Endodermal cell (in vitro differentiated cells): ENCODE data around the gene SELENOO. TPM values are rescaled to one million over a fixed set of nuclear protein-coding genes. Genes with fewer than 3 reads are reported as not detected.

Experiments
- DNase-seq: peaks from one replicate; pipeline ENCODE4 v3.0.0-alpha.2; 2017
- H3K27ac ChIP-seq: 2 replicates; pipeline ENCODE4 v1.5.1; 2013; ENCODE audit warnings: mild to moderate bottlenecking, low read depth, low read length, moderate library complexity
- H3K27me3 ChIP-seq: 2 replicates; pipeline ENCODE4 v1.6.1; 2013; ENCODE audit warnings: mild to moderate bottlenecking, low read length, moderate library complexity; ENCODE audit not compliant: insufficient read depth, control insufficient read depth, poor library complexity, severe bottlenecking
- H3K36me3 ChIP-seq: 2 replicates; pipeline ENCODE4 v1.7.0; 2013; ENCODE audit warnings: mild to moderate bottlenecking, low read length, moderate library complexity; ENCODE audit not compliant: control insufficient read depth, insufficient read depth
- H3K4me1 ChIP-seq: one replicate; pipeline ENCODE4 v1.7.0; 2013; ENCODE audit warnings: low read length; ENCODE audit not compliant: control insufficient read depth, insufficient read depth
- H3K4me3 ChIP-seq: 2 replicates; pipeline ENCODE4 v1.5.1; 2013; ENCODE audit warnings: mild to moderate bottlenecking, low read length, moderate library complexity
- H3K9ac ChIP-seq: 2 replicates; pipeline ENCODE4 v1.6.1; 2013; ENCODE audit warnings: mild to moderate bottlenecking, low read length, moderate library complexity; ENCODE audit not compliant: poor library complexity, severe bottlenecking; ENCODE audit errors: extremely low read depth
- H3K9me3 ChIP-seq: 2 replicates; pipeline ENCODE4 v1.6.1; 2013; ENCODE audit warnings: mild to moderate bottlenecking, low read length, moderate library complexity; ENCODE audit not compliant: control insufficient read depth
- H3K27ac Mint-ChIP-seq: 2 replicates; pipeline ENCODE4 v1.8.0; 2020; ENCODE audit warnings: mixed read lengths
- H3K27me3 Mint-ChIP-seq: 2 replicates; pipeline ENCODE4 v1.8.0; 2021; ENCODE audit warnings: mild to moderate bottlenecking, mixed read lengths; ENCODE audit not compliant: insufficient read depth
- H3K36me3 Mint-ChIP-seq: 2 replicates; pipeline ENCODE4 v1.8.0; 2020; ENCODE audit warnings: low read depth, mixed read lengths
- H3K4me1 Mint-ChIP-seq: 2 replicates; pipeline ENCODE4 v1.8.0; 2020; ENCODE audit warnings: mixed read lengths
- H3K4me3 Mint-ChIP-seq: 2 replicates; pipeline ENCODE4 v1.8.0; 2020; ENCODE audit warnings: mild to moderate bottlenecking, moderate library complexity, mixed read lengths
- H3K9me3 Mint-ChIP-seq: 2 replicates; pipeline ENCODE4 v1.8.0; 2020; ENCODE audit warnings: mild to moderate bottlenecking, mixed read lengths
- WGBS, 2 experiments: methylation state at CpG; one replicate each; pipeline versions ENCODE4 v1.1.5 to v1.1.7; 2013; ENCODE audit warnings: missing lambda C conversion rate in 2 of 2, mixed read lengths in 1 of 2; ENCODE audit not compliant: insufficient coverage in 1 of 2, insufficient read length in 1 of 2; 5-methylcytosine and 5-hydroxymethylcytosine counted together
- total RNA-seq, 2 donors: library from RNA; stranded (reverse); fragmentation: NEBNext Ultra II Directional in 1 of 2; extraction: Animal tissue kit (Norgen Biotek cat#: 25700) in 1 of 2; gene quantifications; 2 replicates in 1 of 2; 3 replicates in 1 of 2; pipeline ENCODE4 v1.2.1, GENCODE V29; 2021
- TF ChIP-seq, protein P1 (sequence below): fragments of 200-600 bp; sonication (generic); conservative IDR thresholded peaks from 2 replicates; pipeline ENCODE4 v1.5.0; 2021; ENCODE audit warnings: antibody characterized with exemption, mild to moderate bottlenecking

Gene SELENOO
- total RNA-seq, 2 donors from 2014 or later = 22.2 to 22.9 TPM

DNA sequence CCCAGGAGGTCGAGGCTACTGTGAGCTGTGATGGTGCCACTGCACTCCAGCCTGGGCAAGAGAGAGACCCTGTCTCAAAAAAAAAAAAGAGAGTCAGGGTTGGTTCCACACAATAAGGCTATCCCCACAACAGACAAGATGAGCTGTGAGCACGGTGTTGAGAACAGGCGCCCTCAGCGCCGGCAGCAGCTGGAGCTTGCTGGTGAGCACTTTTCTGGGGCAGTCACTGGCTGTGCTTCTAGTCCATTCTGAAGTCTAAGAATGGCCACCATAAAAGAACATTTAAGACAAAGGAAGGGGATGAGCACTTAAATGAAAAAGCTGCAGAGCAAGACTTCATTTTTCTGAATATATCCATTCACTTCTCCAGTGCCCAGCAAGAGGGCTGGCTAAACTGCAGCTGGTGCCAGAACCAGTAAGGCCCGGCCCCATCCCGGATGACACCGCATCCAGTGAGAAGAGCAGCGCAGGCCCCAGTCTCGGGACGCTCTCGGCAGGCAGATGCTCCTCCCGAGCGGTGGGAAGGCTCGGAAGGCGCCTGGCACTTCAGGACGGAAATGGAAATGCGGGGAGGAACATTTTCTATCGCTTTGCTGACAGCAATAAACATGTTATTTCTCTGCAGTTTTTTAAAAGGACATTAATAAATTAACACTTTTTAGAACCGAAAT, 31.8 kb downstream of the SELENOO start:
- H3K9ac ChIP-seq = no peak overlapping the region
- TF ChIP-seq, protein P1, sequence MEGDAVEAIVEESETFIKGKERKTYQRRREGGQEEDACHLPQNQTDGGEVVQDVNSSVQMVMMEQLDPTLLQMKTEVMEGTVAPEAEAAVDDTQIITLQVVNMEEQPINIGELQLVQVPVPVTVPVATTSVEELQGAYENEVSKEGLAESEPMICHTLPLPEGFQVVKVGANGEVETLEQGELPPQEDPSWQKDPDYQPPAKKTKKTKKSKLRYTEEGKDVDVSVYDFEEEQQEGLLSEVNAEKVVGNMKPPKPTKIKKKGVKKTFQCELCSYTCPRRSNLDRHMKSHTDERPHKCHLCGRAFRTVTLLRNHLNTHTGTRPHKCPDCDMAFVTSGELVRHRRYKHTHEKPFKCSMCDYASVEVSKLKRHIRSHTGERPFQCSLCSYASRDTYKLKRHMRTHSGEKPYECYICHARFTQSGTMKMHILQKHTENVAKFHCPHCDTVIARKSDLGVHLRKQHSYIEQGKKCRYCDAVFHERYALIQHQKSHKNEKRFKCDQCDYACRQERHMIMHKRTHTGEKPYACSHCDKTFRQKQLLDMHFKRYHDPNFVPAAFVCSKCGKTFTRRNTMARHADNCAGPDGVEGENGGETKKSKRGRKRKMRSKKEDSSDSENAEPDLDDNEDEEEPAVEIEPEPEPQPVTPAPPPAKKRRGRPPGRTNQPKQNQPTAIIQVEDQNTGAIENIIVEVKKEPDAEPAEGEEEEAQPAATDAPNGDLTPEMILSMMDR = no peak
- H3K27me3 ChIP-seq = no peaks in the 10 kb centered on the region
- H3K4me1 ChIP-seq = no peaks in the 10 kb centered on the region
- no peak overlapping the region for H3K4me3 Mint-ChIP-seq
- peaks cover 8% of the 10 kb centered on the region for H3K9me3 Mint-ChIP-seq
- H3K27ac Mint-ChIP-seq = no peak overlapping the region
- no peak overlapping the region for H3K4me3 ChIP-seq
- no peak for DNase-seq
- no peaks in the 10 kb centered on the region for H3K27me3 Mint-ChIP-seq
- H3K27ac ChIP-seq = no peak overlapping the region
- peaks cover 46% of the 10 kb centered on the region for H3K36me3 Mint-ChIP-seq
- no peaks in the 10 kb centered on the region for H3K9me3 ChIP-seq
- H3K36me3 ChIP-seq = no peaks in the 10 kb centered on the region
- H3K4me1 Mint-ChIP-seq = no peaks in the 10 kb centered on the region
- 94 to 95% methylated on average over 20 of the region's 20 CpGs for WGBS, 2 experiments

- Mint-ChIP-seq H3K36me3 (peaks cover 49% of the 10 kb centered on the region), H3K27me3 (no peaks in the 10 kb centered on the region), H3K27ac (no peak overlapping the region), H3K9me3 (peaks cover 8% of the 10 kb centered on the region), H3K4me3 (no peak overlapping the region), H3K4me1 (no peaks in the 10 kb centered on the region)
- Histone ChIP-seq H3K27me3 (no peaks in the 10 kb centered on the region), H3K9me3 (no peaks in the 10 kb centered on the region), H3K27ac (no peak overlapping the region), H3K9ac (no peak overlapping the region), H3K36me3 (no peaks in the 10 kb centered on the region), H3K4me3 (no peak overlapping the region), H3K4me1 (no peaks in the 10 kb centered on the region)
- DNase-seq = no peak
- 92 to 95% methylated on average over 16 to 18 of the region's 18 CpGs for WGBS, 2 experiments
- TF ChIP-seq, protein P1 = no peak
Measured at GRCh38 chr22:50233223-50233622, 32.4 kb downstream of the SELENOO start.

DNA sequence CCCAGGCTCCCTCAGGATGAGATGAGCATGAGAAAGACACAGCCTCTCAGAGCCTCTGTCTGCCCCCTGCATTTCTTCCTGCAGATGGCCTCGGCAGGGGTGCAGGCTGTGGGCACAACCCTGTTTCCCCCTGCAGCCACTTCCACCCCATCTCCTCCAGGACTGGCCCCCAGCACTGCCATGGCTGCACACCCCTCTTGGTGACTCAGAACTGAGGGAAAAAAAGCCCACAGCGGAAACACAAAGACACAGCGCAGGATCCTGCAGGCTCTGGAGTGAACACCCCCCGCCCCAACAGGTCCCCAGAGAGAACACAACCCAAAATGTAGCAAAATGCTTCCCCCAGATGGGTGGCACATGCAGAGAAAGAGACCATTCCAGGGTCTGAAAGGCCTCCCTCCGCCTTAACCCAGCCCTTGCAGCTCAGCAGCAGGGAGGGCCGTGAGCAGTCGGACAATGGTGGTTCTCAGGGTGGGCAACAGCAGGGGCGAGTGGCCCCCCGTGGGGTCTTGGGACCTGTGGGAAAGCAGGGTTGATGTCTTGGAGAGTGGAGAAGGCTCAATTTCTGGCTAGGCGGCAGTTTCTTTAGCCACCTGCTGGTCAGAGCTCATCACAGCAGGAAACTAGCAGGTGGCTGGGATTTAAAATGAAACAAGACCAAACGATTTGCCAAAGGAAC, 36.1 kb downstream of the SELENOO start:
- H3K27me3 Mint-ChIP-seq = no peaks in the 10 kb centered on the region
- no peak overlapping the region for H3K27ac Mint-ChIP-seq
- 55 to 76% methylated on average over 3 to 11 of the region's 11 CpGs for WGBS, 2 experiments
- Histone ChIP-seq H3K4me3 (no peak overlapping the region), H3K27me3 (no peaks in the 10 kb centered on the region), H3K4me1 (no peaks in the 10 kb centered on the region), H3K36me3 (no peaks in the 10 kb centered on the region), H3K9ac (no peak overlapping the region), H3K27ac (no peak overlapping the region), H3K9me3 (no peaks in the 10 kb centered on the region)
- H3K4me3 Mint-ChIP-seq = no peak overlapping the region
- H3K36me3 Mint-ChIP-seq = peaks cover 42% of the 10 kb centered on the region
- TF ChIP-seq, protein P1 = peak; percentile 76
- H3K9me3 Mint-ChIP-seq = peaks cover 8% of the 10 kb centered on the region
- DNase-seq = peak; percentile 74
- H3K4me1 Mint-ChIP-seq = peaks cover 4% of the 10 kb centered on the region
